Mesenchymal stem cell (in vitro differentiated cells and primary cell): Measurements from ENCODE around the gene DGKD.

Experiments
- DNase-seq: peaks from one replicate; pipeline ENCODE4 v3.0.0-alpha.2; 2013
- H2AFZ ChIP-seq: one replicate; pipeline ENCODE4 v1.6.1; 2013; ENCODE audit warnings: low read depth, mild to moderate bottlenecking, control low read depth, inconsistent platforms, low read length, moderate library complexity
- H2AK5ac ChIP-seq: 2 replicates; pipeline ENCODE4 v1.6.1; 2013; ENCODE audit warnings: low read length, moderate library complexity, mild to moderate bottlenecking, inconsistent platforms; ENCODE audit not compliant: severe bottlenecking
- H2BK120ac ChIP-seq: one replicate; pipeline ENCODE4 v1.6.1; 2013; ENCODE audit warnings: low read depth, mild to moderate bottlenecking, inconsistent platforms, low read length, moderate library complexity
- H2BK12ac ChIP-seq, 2 experiments: one replicate each; pipeline ENCODE4 v1.6.1; 2013; ENCODE audit warnings: inconsistent platforms in 2 of 2, low read length in 2 of 2, mild to moderate bottlenecking in 2 of 2, moderate library complexity in 2 of 2, control low read depth in 1 of 2
- H2BK15ac ChIP-seq: one replicate; pipeline ENCODE4 v1.6.1; 2013; ENCODE audit warnings: mild to moderate bottlenecking, low read depth, inconsistent platforms; ENCODE audit not compliant: poor library complexity, severe bottlenecking
- H2BK5ac ChIP-seq: 2 replicates; pipeline ENCODE4 v1.6.1; 2013; ENCODE audit warnings: low read depth, mild to moderate bottlenecking, low read length, control low read depth, inconsistent platforms; ENCODE audit not compliant: poor library complexity, severe bottlenecking
- H3K14ac ChIP-seq, 2 experiments: one replicate each; pipeline ENCODE4 v1.6.1; 2013; ENCODE audit warnings: inconsistent platforms in 2 of 2, low read length in 2 of 2, control low read depth in 1 of 2, mild to moderate bottlenecking in 1 of 2, moderate library complexity in 1 of 2
- H3K18ac ChIP-seq, 2 experiments: one replicate each; pipeline ENCODE4 v1.6.1; 2013; ENCODE audit warnings: inconsistent platforms in 2 of 2, low read length in 2 of 2, control low read depth in 1 of 2, low read depth in 1 of 2, mild to moderate bottlenecking in 1 of 2
- H3K23ac ChIP-seq, 2 experiments: one replicate each; pipeline ENCODE4 v1.6.1; 2013; ENCODE audit warnings: inconsistent platforms in 2 of 2, low read length in 2 of 2, mild to moderate bottlenecking in 2 of 2, moderate library complexity in 2 of 2, control low read depth in 1 of 2
- H3K27ac ChIP-seq: 2 replicates; pipeline ENCODE4 v1.5.1; 2013; ENCODE audit warnings: mild to moderate bottlenecking, moderate library complexity, low read length, control low read depth, inconsistent platforms; ENCODE audit not compliant: poor library complexity, severe bottlenecking
- H3K27me3 ChIP-seq, 2 experiments: 2 replicates each; pipeline versions ENCODE4 v1.6.1 to v1.7.0; 2013; ENCODE audit warnings: low read length in 2 of 2, mild to moderate bottlenecking in 2 of 2, moderate library complexity in 2 of 2, control low read depth in 1 of 2, inconsistent platforms in 1 of 2; ENCODE audit not compliant: control insufficient read depth in 1 of 2, insufficient read depth in 1 of 2
- H3K36me3 ChIP-seq, 2 experiments: 2 replicates each; pipeline versions ENCODE4 v1.6.1 to v1.7.0; 2013; ENCODE audit warnings: low read length in 2 of 2, control low read depth in 1 of 2, inconsistent platforms in 1 of 2, low read depth in 1 of 2, mild to moderate bottlenecking in 1 of 2; ENCODE audit not compliant: insufficient read depth in 2 of 2, control insufficient read depth in 1 of 2
- H3K4ac ChIP-seq, 2 experiments: one replicate each; pipeline ENCODE4 v1.6.1; 2013; ENCODE audit warnings: inconsistent platforms in 2 of 2, low read length in 2 of 2, mild to moderate bottlenecking in 2 of 2, moderate library complexity in 2 of 2, control low read depth in 1 of 2, low read depth in 1 of 2
- H3K4me1 ChIP-seq: 2 replicates; pipeline ENCODE4 v1.6.1; 2013; ENCODE audit warnings: low read depth, low read length, control low read depth; ENCODE audit not compliant: control insufficient read depth, insufficient read depth
- H3K4me2 ChIP-seq: 2 replicates; pipeline ENCODE4 v1.6.1; 2013; ENCODE audit warnings: low read length, mild to moderate bottlenecking, inconsistent platforms; ENCODE audit not compliant: poor library complexity, severe bottlenecking
- H3K4me3 ChIP-seq, 2 experiments: 2 replicates each; pipeline versions ENCODE4 v1.5.1 to v1.7.0; 2013; ENCODE audit warnings: low read length in 2 of 2, mild to moderate bottlenecking in 2 of 2, control low read depth in 1 of 2, low read depth in 1 of 2; ENCODE audit not compliant: insufficient read depth in 1 of 2
- H3K79me1 ChIP-seq: replicated peaks from 2 replicates; pipeline ENCODE4 v1.6.1; 2013; ENCODE audit warnings: mild to moderate bottlenecking, control low read depth, low read length, inconsistent platforms; ENCODE audit not compliant: poor library complexity, severe bottlenecking
- H3K9ac ChIP-seq: 2 replicates; pipeline ENCODE4 v1.7.0; 2013; ENCODE audit warnings: mild to moderate bottlenecking, low read length, moderate library complexity
- H3K9me3 ChIP-seq: 2 replicates; pipeline ENCODE4 v1.7.0; 2013; ENCODE audit warnings: mild to moderate bottlenecking, low read length; ENCODE audit not compliant: control insufficient read depth
- H4K8ac ChIP-seq: one replicate; pipeline ENCODE4 v1.6.1; 2013; ENCODE audit warnings: inconsistent platforms, mild to moderate bottlenecking, low read length, moderate library complexity
- H4K91ac ChIP-seq: one replicate; pipeline ENCODE4 v1.6.1; 2013; ENCODE audit warnings: mild to moderate bottlenecking, low read length, inconsistent platforms
- WGBS: methylation state at CpG from one replicate; pipeline ENCODE4 v1.1.7; 2013; ENCODE audit warnings: mixed read lengths; 5-methylcytosine and 5-hydroxymethylcytosine counted together

The DGKD gene

DNA sequence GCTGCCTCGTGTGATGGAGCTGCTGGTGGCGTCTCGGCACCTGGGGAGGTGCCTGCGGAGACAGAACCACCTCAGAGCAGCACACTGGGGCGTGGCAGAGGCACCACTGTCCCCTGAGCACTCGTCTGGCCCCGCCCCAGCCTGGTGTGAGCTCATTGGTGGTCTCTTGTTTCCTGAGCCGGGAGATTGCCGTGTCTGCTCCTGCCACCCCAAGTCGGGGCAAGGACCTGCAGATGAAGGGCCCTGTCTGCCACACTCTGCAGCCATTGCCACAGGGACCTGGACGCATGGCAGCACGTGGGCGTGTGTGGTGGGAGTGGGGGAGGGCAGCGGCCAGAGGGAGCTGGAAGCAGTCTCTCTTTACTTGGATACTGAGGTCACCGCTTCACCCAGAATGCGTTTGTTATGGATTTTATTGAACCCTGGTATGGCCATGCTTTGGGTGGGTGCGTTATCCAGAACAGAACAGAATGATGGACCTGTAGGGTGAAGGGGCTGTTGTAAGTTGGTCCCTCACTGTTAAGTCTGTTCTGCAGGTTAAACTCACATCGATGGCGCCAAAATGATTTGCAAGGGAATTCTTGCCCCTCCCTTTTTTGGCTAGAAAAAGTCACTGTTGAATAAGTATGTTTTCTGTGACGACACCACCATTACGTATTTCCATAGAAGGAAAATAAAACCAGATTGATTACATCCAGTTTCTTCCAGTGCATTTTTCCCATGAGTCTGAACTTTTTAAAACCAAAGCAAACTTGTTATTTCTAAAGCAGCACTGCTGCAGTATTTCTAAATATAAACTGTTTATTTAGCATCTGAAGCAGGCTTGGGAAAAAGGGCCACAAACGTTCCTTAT lies 120.2 kb downstream of the DGKD start:
- Histone ChIP-seq H2AK5ac (no peak overlapping the region), H3K18ac (no peak overlapping the region), H3K36me3 (peaks cover 48 to 79% of the 10 kb centered on the region in 2 experiments), H3K4me3 (no peak overlapping the region), H3K4me1 (peaks cover 4% of the 10 kb centered on the region), H3K27ac (no peak overlapping the region), H3K4me2 (no peak overlapping the region), H3K27me3 (no peaks in the 10 kb centered on the region), H3K9ac (no peak overlapping the region), H2BK5ac (no peak overlapping the region), H3K4ac (no peak overlapping the region), H2BK15ac (no peak overlapping the region), H2AFZ (no peak overlapping the region), H3K14ac (peak overlapping the region in 1 of 2 experiments; percentile 3), H2BK12ac (peak overlapping the region in 1 of 2 experiments; percentile 0), H3K23ac (no peak overlapping the region), H3K9me3 (no peaks in the 10 kb centered on the region), H4K8ac (peak overlapping the region; percentile 7), H3K79me1 (no peaks in the 10 kb centered on the region), H2BK120ac (no peak overlapping the region), H4K91ac (peak overlapping the region; percentile 34)
- DNase-seq, result peak; percentile 51
- 82% methylated on average over 22 of the region's 22 CpGs for WGBS

GRCh38 chr2:233476063-233476410 lies 121.7 kb downstream of the DGKD start:
- H3K4ac ChIP-seq, result no peak overlapping the region
- H3K79me1 ChIP-seq, result peaks cover 1% of the 10 kb centered on the region
- H2AFZ ChIP-seq, result no peak overlapping the region
- peaks cover 11% of the 10 kb centered on the region for H3K4me1 ChIP-seq
- no peak overlapping the region for H3K4me2 ChIP-seq
- H2BK15ac ChIP-seq, result no peak overlapping the region
- 96% methylated on average over 9 of the region's 14 CpGs for WGBS
- no peak overlapping the region for H2BK5ac ChIP-seq
- H2BK120ac ChIP-seq, result no peak overlapping the region
- no peaks in the 10 kb centered on the region for H3K27me3 ChIP-seq
- H3K14ac ChIP-seq, result no peak overlapping the region
- no peaks in the 10 kb centered on the region for H3K9me3 ChIP-seq
- no peak overlapping the region for H3K23ac ChIP-seq
- no peak for DNase-seq
- H3K9ac ChIP-seq, result no peak overlapping the region
- no peak overlapping the region for H4K91ac ChIP-seq
- H3K36me3 ChIP-seq, result peaks cover 61 to 79% of the 10 kb centered on the region in 2 experiments
- no peak overlapping the region for H3K18ac ChIP-seq
- no peak overlapping the region for H3K27ac ChIP-seq
- no peak overlapping the region for H2AK5ac ChIP-seq
- no peak overlapping the region for H4K8ac ChIP-seq
- no peak overlapping the region for H3K4me3 ChIP-seq
- H2BK12ac ChIP-seq, result no peak overlapping the region

DNA sequence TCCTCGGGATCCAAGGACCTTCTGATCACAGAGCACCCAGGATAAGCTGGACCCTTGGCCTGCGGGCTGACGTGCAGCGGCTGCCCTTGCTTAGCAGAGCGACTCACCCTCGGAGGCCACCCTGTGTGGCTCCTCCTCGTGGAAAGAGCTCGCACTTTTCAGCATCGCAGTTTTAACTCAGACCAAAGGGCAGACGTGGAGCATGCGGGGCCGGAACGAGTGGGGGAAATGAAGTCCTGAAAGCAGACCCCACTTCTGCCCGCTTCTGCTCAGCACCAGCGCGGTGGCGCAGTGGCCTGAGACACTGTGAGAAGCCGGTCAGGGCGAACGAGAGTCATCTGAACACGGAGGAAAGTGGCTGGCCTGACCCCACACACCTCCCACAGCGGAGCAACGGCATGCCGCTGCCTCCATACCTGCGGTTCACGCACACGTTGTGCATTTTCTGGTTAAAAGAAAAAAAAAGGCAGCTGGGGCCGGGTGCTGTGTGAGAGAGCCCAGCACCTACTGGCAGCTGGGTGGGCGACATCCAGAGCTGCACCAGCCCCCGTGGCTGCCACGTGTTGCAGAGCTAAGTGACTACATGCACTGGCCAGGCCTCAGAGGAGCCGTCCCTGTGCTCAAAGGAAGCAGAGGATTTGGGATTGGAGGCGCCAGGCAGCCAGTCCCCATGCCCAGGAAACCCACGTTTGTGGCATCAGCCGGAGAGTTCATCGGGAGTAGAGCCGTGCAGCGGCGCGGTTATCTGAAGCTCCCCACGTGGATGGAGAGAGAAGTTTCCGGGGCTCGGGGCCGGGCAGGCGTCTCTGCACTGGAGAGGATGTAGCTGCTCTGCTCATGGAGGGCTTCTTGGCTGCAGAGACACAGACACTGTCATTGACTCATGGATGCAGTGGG lies 122.6 kb downstream of the DGKD start:
- DNase-seq, result no peak

More for the DNA sequence above, 122.6 kb downstream of the DGKD start:
- 94% methylated on average over 45 of the region's 45 CpGs for WGBS
- Histone ChIP-seq H2AFZ (no peak overlapping the region), H3K4me2 (no peak overlapping the region), H3K27ac (no peak overlapping the region), H3K23ac (no peak overlapping the region), H2BK120ac (no peak overlapping the region), H3K14ac (no peak overlapping the region), H3K9ac (no peak overlapping the region), H4K91ac (no peak overlapping the region), H3K4me1 (peaks cover 16% of the 10 kb centered on the region), H3K4ac (no peak overlapping the region), H4K8ac (no peak overlapping the region), H2BK12ac (no peak overlapping the region), H3K27me3 (no peaks in the 10 kb centered on the region), H3K18ac (no peak overlapping the region), H2AK5ac (no peak overlapping the region), H2BK5ac (no peak overlapping the region), H2BK15ac (no peak overlapping the region), H3K9me3 (no peaks in the 10 kb centered on the region), H3K79me1 (peaks cover 1% of the 10 kb centered on the region), H3K4me3 (no peak overlapping the region), H3K36me3 (peaks cover 64 to 74% of the 10 kb centered on the region in 2 experiments)
